C4-2B (cell line): ENCODE results near the gene NELFCD.

Source experiments
- ZFX ChIP-seq: fragments of 450-650 bp; IDR thresholded peaks from 2 replicates; pipeline ENCODE4 v1.6.1; 2017
- TF ChIP-seq, protein P1 (sequence below): fragments of 450-650 bp; conservative IDR thresholded peaks from 2 replicates; pipeline ENCODE4 v1.5.1; 2017; ENCODE audit warnings: mild to moderate bottlenecking

DNA sequence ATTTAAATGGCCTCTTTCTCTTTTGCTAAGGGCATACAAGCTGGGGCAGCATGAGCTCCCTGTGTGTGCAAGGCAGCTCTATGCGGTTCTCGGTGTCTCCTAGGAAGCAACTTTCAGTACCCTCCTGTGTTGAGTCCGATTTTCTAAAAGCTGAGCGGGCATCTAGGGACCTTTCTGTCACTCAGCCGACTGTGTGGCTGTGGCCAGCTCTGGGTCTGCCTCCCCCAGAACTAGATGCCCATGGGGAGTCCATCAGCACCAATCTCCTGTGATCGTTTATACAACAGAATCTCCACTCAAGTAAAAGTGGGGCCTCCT is 7.5 kb downstream of the NELFCD start:
- TF ChIP-seq, protein P1, sequence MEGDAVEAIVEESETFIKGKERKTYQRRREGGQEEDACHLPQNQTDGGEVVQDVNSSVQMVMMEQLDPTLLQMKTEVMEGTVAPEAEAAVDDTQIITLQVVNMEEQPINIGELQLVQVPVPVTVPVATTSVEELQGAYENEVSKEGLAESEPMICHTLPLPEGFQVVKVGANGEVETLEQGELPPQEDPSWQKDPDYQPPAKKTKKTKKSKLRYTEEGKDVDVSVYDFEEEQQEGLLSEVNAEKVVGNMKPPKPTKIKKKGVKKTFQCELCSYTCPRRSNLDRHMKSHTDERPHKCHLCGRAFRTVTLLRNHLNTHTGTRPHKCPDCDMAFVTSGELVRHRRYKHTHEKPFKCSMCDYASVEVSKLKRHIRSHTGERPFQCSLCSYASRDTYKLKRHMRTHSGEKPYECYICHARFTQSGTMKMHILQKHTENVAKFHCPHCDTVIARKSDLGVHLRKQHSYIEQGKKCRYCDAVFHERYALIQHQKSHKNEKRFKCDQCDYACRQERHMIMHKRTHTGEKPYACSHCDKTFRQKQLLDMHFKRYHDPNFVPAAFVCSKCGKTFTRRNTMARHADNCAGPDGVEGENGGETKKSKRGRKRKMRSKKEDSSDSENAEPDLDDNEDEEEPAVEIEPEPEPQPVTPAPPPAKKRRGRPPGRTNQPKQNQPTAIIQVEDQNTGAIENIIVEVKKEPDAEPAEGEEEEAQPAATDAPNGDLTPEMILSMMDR = no peak
- TF ChIP-seq ZFX = no peak
